Measurements from ENCODE around the gene SMURF2. TPM values are rescaled to one million over a fixed set of nuclear protein-coding genes. Genes with fewer than 3 reads are reported as not detected.

Gene SMURF2
- total and polyA plus RNA-seq, 9 of the 15 experiments (the other 6 are each of a cell fraction or from before 2014, with no cell fraction given), result 3.8 to 22.0 (median 14.8) TPM

- TF ChIP-seq DMBX1 (CRISPR knock-in tag; IDR thresholded peaks at IDR 0.05; ENCODE audit: borderline replicate concordance) (no peak), HCFC1 (IDR thresholded peaks at IDR 0.05; ENCODE audit: low read depth, low read length) (peak; percentile 64; the same call in 1 of the 2 replicates), MTA2 (IDR thresholded peaks at IDR 0.05; ENCODE audit: low read depth) (no peak), CC2D1A (IDR thresholded peaks at IDR 0.05) (no peak), KAT8 (IDR thresholded peaks at IDR 0.05; ENCODE audit: low read depth) (no peak), MED1 (CRISPR knock-in tag; IDR thresholded peaks at IDR 0.05; ENCODE audit: borderline replicate concordance) (peak; percentile 90; the same call in 1 of the 2 replicates), DPF2 (IDR thresholded peaks at IDR 0.05) (no peak), WHSC1 (IDR thresholded peaks at IDR 0.05; ENCODE audit: low read length) (no peak), HNRNPL (IDR thresholded peaks at IDR 0.05; ENCODE audit: low read depth, low read length) (peak; percentile 72; the same call in 1 of the 2 replicates), E2F8 (IDR thresholded peaks at IDR 0.05; ENCODE audit: low read depth, partially characterized antibody) (no peak), FOXK2 (conservative IDR thresholded peaks at IDR 0.05 in 1 of 2, IDR thresholded peaks at IDR 0.05 in 1 of 2; ENCODE audit: low read depth in 2 of 2) (no peak), DLX4 (CRISPR knock-in tag; IDR thresholded peaks at IDR 0.05) (no peak), ZNF24 (IDR thresholded peaks at IDR 0.05) (peak; percentile 91), ZNF76 (CRISPR knock-in tag; IDR thresholded peaks at IDR 0.05; ENCODE audit: borderline replicate concordance) (no peak), MEIS2 (IDR thresholded peaks at IDR 0.05; ENCODE audit: partially characterized antibody) (peak; percentile 40), CBX3 (IDR thresholded peaks at IDR 0.05; ENCODE audit: borderline replicate concordance in 1 of 2, low read length in 2 of 2) (no peak; a peak in 1 of 3 replicates), SAP30 (IDR thresholded peaks at IDR 0.05; ENCODE audit: borderline replicate concordance, insufficient read depth, low read depth, low read length, poor library complexity, severe bottlenecking) (peak; percentile 81), MAFF (IDR thresholded peaks at IDR 0.05; ENCODE audit: low read length) (no peak), SAFB2 (IDR thresholded peaks at IDR 0.05; ENCODE audit: borderline replicate concordance, low read depth, low read length, severe bottlenecking) (no peak), FOXP4 (CRISPR knock-in tag; IDR thresholded peaks at IDR 0.05; ENCODE audit: borderline replicate concordance) (no peak), NR3C1 (CRISPR knock-in tag; IDR thresholded peaks at IDR 0.05) (no peak), HLTF (IDR thresholded peaks at IDR 0.05) (no peak)
- TF ChIP-seq, protein P1, sequence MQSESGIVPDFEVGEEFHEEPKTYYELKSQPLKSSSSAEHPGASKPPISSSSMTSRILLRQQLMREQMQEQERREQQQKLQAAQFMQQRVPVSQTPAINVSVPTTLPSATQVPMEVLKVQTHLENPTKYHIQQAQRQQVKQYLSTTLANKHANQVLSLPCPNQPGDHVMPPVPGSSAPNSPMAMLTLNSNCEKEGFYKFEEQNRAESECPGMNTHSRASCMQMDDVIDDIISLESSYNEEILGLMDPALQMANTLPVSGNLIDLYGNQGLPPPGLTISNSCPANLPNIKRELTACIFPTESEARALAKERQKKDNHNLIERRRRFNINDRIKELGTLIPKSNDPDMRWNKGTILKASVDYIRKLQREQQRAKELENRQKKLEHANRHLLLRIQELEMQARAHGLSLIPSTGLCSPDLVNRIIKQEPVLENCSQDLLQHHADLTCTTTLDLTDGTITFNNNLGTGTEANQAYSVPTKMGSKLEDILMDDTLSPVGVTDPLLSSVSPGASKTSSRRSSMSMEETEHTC (IDR thresholded peaks at IDR 0.05), result no peak
Measured at GRCh38 chr17:64506201-64506575, 155.9 kb downstream of the SMURF2 start, which contains the start of gene DDX5 (continued).

Data from K562 (cell line).